ENCODE data around the gene LSAMP.
"Not testable (repeated sequence)": the region's sequence is repeated elsewhere in the genome, so short reads cannot be mapped to it uniquely, and the experiment has no call there.

Gene LSAMP

GRCh38 chr3:115861166-115861733 is 584.0 kb downstream of the LSAMP start:
- DNase-seq, result no peak

GRCh38 chr3:115860766-115861165 is 584.5 kb downstream of the LSAMP start:
- no peak for DNase-seq

GRCh38 chr3:115859002-115859807 is 586.1 kb downstream of the LSAMP start:
- no peak for DNase-seq

- no peak for DNase-seq
Measured at GRCh38 chr3:115857518-115858136, 587.7 kb downstream of the LSAMP start.

- DNase-seq, result no peak
Measured at GRCh38 chr3:115855911-115856310, 589.4 kb downstream of the LSAMP start.

- DNase-seq, result no peak
Measured at GRCh38 chr3:115853104-115853503, 592.2 kb downstream of the LSAMP start.

- DNase-seq, result no peak
Measured at GRCh38 chr3:115852278-115852677, 593.0 kb downstream of the LSAMP start.

- no peak for DNase-seq
Measured at GRCh38 chr3:115851571-115851970, 593.7 kb downstream of the LSAMP start.

GRCh38 chr3:115848641-115849040 is 596.6 kb downstream of the LSAMP start:
- DNase-seq, result no peak

GRCh38 chr3:115845986-115846385 is 599.3 kb downstream of the LSAMP start:
- no peak for DNase-seq

GRCh38 chr3:115844729-115845128 is 600.6 kb downstream of the LSAMP start:
- not testable (repeated sequence) for DNase-seq

- DNase-seq, result no peak
Measured at GRCh38 chr3:115843206-115843605, 602.1 kb downstream of the LSAMP start.

- DNase-seq, result no peak
Measured at GRCh38 chr3:115839246-115839645, 606.0 kb downstream of the LSAMP start.

- no peak for DNase-seq
Measured at GRCh38 chr3:115838786-115839185, 606.5 kb downstream of the LSAMP start.

- DNase-seq, result no peak
Measured at GRCh38 chr3:115836944-115837343, 608.3 kb downstream of the LSAMP start.

GRCh38 chr3:115835946-115836345 is 609.3 kb downstream of the LSAMP start:
- DNase-seq, result no peak

- no peak for DNase-seq
Measured at GRCh38 chr3:115834068-115834467, 611.2 kb downstream of the LSAMP start.

GRCh38 chr3:115833074-115833473 is 612.2 kb downstream of the LSAMP start:
- DNase-seq, result no peak

- no peak for DNase-seq
Measured at GRCh38 chr3:115832265-115832664, 613.0 kb downstream of the LSAMP start.

- no peak for DNase-seq
Measured at GRCh38 chr3:115831864-115832263, 613.4 kb downstream of the LSAMP start.

GRCh38 chr3:115830764-115831395 is 614.4 kb downstream of the LSAMP start:
- no peak for DNase-seq

- no peak for DNase-seq
Measured at GRCh38 chr3:115828401-115828800, 616.9 kb downstream of the LSAMP start.

GRCh38 chr3:115827495-115827894 is 617.8 kb downstream of the LSAMP start:
- DNase-seq, result no peak

- no peak for DNase-seq
Measured at GRCh38 chr3:115825046-115825445, 620.2 kb downstream of the LSAMP start.

Measured in T1000 (cell line).